ENCODE results near the gene ACOXL.

ACOXL gene

GRCh38 chr2:110796716-110797301 is 64.4 kb downstream of the ACOXL start:
- no peak for DNase-seq

- no peak for DNase-seq
These were observed 67.0 kb downstream of the ACOXL start for GRCh38 chr2:110799376-110799775.

DNA sequence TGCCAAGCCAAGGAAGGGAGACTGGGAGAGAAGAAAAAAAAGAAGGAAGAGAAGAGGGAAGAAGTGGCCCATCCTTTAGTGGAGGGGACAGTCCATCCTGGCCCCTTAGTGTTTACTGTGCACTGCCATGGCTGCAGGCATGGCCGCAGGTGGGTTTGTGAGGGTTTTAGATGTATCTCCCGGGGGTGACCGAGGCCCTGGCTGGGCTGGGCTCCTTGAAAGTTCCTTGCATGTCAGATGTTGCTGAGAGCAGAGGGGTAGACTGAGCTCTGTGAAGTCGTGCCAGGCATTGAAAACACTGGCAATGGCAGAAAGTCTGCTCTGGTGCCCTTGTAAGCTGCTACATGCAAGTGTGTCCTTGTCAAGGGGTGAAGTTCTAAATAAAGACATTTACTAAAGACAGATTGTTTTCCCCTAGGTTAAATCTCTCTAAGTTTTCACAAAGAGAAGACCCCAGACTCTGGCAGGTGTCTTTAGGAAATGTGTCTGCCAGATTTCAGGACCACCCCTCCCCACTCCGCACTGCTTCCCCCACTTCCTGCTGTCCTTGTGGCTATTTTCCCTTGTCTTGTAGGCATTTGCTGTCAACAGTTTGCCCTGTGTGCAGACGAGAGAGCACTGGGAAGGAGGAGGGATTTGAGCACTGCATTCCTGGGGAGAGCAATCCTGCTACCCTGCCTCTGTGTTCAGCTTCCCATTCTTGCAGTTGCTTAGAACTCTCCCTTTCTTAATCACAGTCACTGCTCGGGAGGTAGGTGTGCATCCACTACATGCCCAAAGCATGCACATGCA is 68.4 kb downstream of the ACOXL start:
- DNase-seq, result no peak

DNA sequence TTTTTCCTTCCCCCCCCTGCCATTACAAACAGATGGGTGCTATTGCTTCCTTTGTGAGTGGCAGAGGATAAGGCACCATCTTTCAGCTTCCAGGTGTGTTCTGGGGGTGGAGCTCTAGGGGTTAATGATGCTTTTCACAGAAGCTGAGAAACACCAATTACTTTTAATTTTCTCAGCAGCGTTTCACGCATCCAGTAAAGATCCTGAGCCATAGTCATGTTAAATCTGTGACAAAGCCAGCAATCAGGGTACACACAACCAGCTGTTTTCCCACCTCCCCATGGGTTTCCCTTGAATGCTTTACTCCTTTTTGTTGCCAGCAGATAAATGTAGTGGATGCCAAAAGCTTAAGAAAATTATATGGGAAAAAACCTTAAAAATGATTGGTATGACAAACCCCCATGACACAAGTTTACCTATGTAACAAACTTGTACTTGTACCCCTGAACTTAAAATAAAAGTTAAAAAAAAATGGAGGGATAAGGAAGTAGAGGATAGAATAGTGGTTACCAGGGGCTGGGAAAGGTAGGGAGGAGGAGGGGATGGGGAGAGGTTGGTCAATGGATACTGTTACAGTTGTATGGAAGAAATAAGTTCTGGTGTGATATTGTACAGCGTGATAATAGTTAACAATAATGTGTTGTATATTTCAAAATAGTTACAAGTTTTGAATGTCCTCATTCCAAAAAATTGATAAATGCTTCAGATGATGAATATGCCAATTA is 70.0 kb downstream of the ACOXL start:
- no peak for DNase-seq

DNA sequence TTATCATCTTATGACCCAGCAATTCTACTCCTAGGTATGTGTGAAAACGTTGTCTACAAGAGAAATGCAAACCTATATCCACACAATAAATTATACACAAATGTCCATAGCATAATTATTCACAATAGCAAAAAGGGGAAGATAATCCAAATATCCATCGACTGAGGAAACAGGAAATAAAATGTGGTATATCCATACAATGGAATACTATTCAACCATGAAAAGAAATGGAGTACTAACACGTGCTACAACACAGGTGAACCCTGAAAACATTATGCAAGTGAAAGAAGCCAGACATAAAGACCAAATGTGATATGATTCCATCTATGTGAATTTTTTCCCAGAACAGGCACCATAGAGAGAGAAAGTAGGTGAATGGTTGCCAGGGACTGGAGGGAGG is 72.1 kb downstream of the ACOXL start:
- DNase-seq, result no peak

GRCh38 chr2:110804915-110805314 is 72.5 kb downstream of the ACOXL start:
- DNase-seq, result no peak

- no peak for DNase-seq
These were observed 73.6 kb downstream of the ACOXL start for GRCh38 chr2:110805894-110806452.

- DNase-seq, result no peak
These were observed 75.1 kb downstream of the ACOXL start for GRCh38 chr2:110807522-110807921.

- no peak for DNase-seq
These were observed 78.0 kb downstream of the ACOXL start for GRCh38 chr2:110810404-110810803.

- DNase-seq, result no peak
These were observed 80.6 kb downstream of the ACOXL start for GRCh38 chr2:110812726-110813645.

- DNase-seq, result no peak
These were observed 81.5 kb downstream of the ACOXL start for GRCh38 chr2:110813896-110814295.

DNA sequence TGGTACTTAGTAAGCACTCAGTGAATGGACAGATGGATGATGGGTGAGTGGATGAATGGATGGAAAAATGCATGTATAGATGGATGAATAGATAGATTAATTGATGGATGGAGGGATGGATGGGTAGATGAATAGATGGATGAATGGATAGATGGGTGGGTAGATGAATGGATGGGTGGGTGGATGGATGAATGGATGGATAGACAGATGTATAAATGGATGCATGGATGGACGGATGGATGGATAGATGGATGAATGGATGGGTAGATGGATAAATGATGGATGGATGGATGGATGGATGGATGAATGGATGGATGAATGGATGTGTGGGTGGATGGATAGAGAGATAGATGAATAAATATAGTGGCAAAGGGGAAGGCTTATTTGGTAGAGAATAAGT is 83.6 kb downstream of the ACOXL start:
- DNase-seq, result no peak

DNA sequence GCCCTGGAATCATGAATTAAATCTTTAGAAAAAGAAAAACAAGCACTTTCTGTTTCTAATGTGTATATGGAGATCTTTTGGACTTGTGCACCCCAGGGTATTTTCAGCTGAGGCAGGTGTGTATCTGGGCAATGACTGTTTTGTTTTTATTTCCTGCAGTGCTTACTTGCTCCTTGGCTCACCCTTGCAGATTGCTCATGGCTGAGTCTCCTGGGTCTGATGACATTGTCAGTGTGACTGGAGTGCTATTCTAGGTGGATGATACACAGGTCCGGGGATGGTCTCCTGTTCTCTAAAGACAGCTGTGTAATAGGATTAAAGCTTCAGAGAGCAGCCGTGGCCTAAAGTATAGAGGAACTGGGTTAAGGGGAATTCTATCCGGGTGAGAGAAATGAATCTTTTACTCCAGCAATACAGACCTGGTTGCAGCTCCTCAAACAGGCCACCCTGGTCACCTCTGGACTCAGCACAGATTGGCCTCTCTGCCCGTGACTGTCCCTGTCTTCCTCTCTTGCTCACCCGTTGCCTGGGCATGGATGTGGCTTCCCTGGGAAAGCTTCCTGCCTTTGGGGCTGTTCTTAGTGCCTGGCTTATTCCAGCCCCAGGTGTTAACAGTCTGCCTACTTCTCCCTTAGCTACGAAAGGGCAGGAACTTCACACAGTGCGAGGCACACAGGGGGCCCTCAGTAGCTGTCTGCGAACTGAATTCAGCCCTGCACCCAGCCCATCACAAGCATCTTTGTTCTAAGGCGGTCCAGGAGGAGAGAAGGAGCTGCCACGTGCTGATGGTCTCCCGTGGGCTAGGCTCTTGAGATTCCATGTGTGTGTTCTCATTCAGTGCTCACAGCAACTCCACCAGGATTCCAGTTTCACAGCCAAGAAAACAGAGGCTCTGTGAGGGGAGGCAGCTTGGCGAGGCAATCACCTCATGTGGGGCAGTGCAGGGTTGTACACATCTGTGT is 84.3 kb downstream of the ACOXL start:
- no peak for DNase-seq

- no peak for DNase-seq
These were observed 86.6 kb downstream of the ACOXL start for GRCh38 chr2:110818767-110819481.

DNA sequence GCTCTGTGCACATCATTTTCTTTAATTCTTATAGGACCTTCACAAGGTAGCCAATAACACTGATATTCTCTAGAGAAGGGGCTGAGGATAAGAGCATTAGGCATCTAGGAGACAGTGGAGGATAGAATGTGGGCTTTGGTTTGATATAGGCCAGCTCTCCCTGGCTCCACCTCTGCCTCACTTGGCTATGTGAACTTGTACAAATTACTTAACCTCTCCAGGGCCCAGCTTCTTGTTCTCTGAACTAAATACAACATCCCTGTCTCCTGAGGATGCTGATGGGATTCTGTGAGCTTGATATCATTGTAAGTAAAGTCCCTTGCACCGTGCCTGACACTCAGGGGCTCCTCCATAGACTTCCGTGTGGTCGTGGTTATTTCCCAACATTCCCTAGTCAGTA is 87.3 kb downstream of the ACOXL start:
- DNase-seq, result no peak

DNA sequence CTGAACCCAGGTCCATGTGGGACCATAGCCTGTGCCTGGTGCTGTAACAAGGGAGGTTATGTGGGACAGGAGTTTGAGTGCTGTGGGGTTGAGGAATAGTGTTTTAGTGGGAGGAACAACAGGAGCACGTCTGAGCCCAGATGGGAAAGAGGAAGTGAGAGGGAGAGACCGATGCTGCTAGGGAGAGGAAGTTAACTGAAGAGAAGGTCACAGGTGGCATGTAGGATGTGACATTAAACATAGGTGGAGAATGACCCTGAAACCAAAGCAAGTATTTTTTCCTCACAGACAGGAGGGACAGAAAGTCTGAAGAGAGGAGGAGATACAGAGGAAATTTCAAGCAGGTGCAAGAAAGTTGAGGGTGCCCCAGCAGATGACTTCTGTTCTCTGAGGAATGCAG is 87.8 kb downstream of the ACOXL start:
- DNase-seq, result no peak

- DNase-seq, result no peak
These were observed 90.8 kb downstream of the ACOXL start for GRCh38 chr2:110823165-110823564.

- DNase-seq, result no peak
These were observed 95.1 kb downstream of the ACOXL start for GRCh38 chr2:110827511-110827910.

DNA sequence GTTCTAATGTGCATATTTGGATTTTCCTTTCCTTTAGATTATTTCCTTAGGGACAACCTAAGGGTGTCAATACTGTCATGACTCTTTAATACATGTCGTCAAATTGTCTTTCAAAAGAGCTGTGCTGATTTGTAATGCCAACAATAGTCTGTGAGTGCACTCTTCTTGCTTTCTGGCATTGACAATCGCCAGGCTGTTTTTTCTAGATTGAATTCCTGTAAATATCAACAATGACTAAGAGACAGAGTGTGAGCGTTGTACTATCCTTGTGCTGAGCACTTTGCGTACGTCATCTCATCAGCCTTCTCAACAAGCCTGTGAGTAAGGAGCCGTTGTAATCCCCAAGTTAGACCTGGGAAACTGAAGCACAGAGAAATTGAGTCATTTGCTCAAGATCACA is 96.0 kb downstream of the ACOXL start:
- no peak for DNase-seq

- DNase-seq, result no peak
These were observed 97.2 kb downstream of the ACOXL start for GRCh38 chr2:110829413-110830146.
